ENCODE data around the gene CHTF8. TPM values are rescaled to one million over a fixed set of nuclear protein-coding genes. Genes with fewer than 3 reads are reported as not detected.
A peak's percentile ranks its signal among the peaks of the same experiment; 100 is the strongest.

The CHTF8 gene
- polyA plus RNA-seq, 1 of the 3 experiments (the other 2 are of a cell fraction), result 83.0 TPM

DNA sequence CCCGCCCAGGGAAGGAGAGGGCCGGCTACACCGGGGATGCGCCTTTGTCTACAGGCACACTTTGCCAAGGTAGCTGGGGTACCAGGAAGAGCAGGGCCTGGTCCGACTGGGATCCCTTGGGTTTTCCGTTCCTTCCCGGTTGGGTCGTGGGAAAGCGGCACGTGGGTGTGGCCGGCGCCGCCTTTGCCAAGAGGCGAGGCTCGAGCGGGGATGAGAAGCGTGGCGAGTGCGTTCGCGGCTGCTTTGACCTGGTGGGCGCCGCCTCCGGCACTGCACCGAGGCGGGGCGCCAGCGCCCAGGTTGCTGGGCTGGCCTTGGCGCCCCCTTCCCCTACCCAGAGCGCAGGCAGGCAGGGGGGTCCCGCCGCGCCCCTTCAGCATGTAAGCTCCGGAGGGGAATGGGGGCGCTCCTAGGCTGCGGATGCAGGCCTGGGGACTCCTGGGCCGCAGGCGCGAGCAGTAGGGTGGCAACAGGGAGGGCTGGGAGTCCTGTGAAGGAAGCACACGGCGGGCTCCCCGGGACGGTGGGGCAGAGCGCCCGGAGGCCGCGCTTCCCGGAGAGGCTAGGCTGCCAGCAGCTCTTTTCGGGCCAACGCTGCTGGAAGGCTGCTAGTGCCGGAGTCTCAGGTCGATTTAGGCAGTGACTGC is 24.9 kb downstream of the CHTF8 start:
- Histone ChIP-seq H3K4me3 (ENCODE audit: low read depth in 2 of 2, low read length in 1 of 2) (peak overlapping the region; percentile 67 to 76; a peak in 2 of 4 replicates), H3K79me2 (ENCODE audit: insufficient read depth) (no peaks in the 10 kb centered on the region), H3K27me3 (ENCODE audit: insufficient read depth) (no peaks in the 10 kb centered on the region), H2AFZ (ENCODE audit: low read depth) (no peak overlapping the region), H3K9me3 (no peaks in the 10 kb centered on the region), H3K9ac (no peak overlapping the region), H3K27ac (ENCODE audit: low read depth in 2 of 2, low read length in 1 of 2) (no peak overlapping the region), H3K4me1 (ENCODE audit: control insufficient read depth in 1 of 2, insufficient read depth in 2 of 2, low read depth in 1 of 2, low read length in 1 of 2) (peaks cover 8 to 16% of the 10 kb centered on the region in 2 experiments; a peak in 3 of 4 replicates), H3K4me2 (peak overlapping the region; percentile 97), H4K20me1 (ENCODE audit: insufficient read depth) (0 out of 2 replicates have a peak, but pooled peaks cover 5% of the 10 kb centered on the region), H3K36me3 (replicated peaks in 1 of 2; ENCODE audit: control insufficient read depth in 1 of 2, insufficient read depth in 2 of 2, low read length in 1 of 2) (peaks cover 4 to 13% of the 10 kb centered on the region in 2 experiments), H3F3A (replicated peaks; ENCODE audit: insufficient read depth) (no peaks in the 10 kb centered on the region), H3K9me2 (no peaks in the 10 kb centered on the region)
- 80% methylated on average over 38 of the region's 52 CpGs for WGBS (ENCODE audit: low lambda C conversion rate)
- peak; percentile 46 for DNase-seq
- POLR2A ChIA-PET, result interaction anchor here (0.8 kb wide), 1 partner anchor 25 kb away, joined by 3 read pairs; the partner anchor contains the start of genes CHTF8 and UTP4
- TF ChIP-seq PBX3 (IDR thresholded peaks at IDR 0.05), result no peak
- TF ChIP-seq MAX (IDR thresholded peaks at IDR 0.05; ENCODE audit: low read depth), result no peak
- no peak for TF ChIP-seq SIN3A (IDR thresholded peaks at IDR 0.05; ENCODE audit: borderline replicate concordance, low read depth, low read length)
- TF ChIP-seq RAD21 (IDR thresholded peaks at IDR 0.05; ENCODE audit: low read length), result no peak
- TF ChIP-seq POLR2AphosphoS5 (IDR thresholded peaks at IDR 0.05; ENCODE audit: low read depth, low read length), result no peak
- no peak for TF ChIP-seq TCF12 (IDR thresholded peaks at IDR 0.05)
- TF ChIP-seq GABPA (IDR thresholded peaks at IDR 0.05; ENCODE audit: low read depth), result no peak
- no peak for TF ChIP-seq SMC3 (IDR thresholded peaks at IDR 0.05; ENCODE audit: low read depth, low read length)
- no peak for TF ChIP-seq MEF2A (IDR thresholded peaks at IDR 0.05; ENCODE audit: borderline replicate concordance, low read depth)
- CTCF ChIA-PET, result interaction anchor here (0.8 to 1.9 kb wide), 3 partner anchors 11 to 205 kb away, joined by 4 to 5 read pairs (median 4); no protein-coding TSS in a partner anchor

DNA sequence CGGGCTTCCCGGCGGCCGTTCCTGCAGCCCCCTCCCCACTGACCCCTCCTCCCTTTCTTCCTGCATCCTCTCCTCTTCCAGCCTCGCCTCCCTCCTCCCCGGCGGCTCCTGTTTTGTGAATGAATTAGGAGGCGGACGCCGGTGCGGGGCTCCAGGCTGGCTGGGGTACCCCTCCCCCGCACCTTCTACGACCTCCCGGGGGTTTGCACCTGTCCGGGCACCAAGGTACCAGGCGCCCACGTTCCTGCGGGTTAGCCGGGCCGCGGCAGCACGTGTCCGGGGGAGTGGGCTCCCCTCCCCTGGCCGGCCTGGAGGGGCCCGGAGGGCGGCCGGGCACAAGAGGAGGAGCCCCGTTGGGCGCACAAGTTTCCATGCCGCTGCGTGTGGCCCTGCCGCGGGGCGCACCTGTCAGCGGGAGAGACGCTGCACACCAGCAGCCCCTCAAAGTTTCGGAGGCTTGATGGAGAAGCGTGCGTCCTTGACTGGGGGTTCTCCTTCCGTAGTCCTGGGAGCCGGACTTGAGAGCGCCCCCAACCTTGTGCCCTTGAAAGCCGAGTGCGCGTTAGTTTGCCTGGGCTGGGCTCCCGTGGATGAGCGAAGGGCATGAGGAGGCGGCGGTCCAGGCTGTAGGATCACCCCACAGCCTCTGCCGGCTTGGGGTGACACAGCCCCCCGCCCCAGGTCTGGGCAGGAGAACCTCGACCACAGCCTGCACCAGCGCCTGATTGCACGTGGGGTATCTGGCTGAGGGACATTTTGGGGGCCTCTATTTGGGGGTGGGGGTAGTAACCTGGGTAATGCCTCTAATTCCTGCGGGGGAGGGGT is 25.7 kb downstream of the CHTF8 start:
- Histone ChIP-seq H3F3A (replicated peaks; ENCODE audit: insufficient read depth) (peaks cover under 1% of the 10 kb centered on the region), H3K9ac (peak overlapping the region; percentile 60), H3K79me2 (ENCODE audit: insufficient read depth) (no peaks in the 10 kb centered on the region), H4K20me1 (ENCODE audit: insufficient read depth) (0 out of 2 replicates have a peak, but pooled peaks cover 2% of the 10 kb centered on the region), H3K4me3 (ENCODE audit: low read depth in 2 of 2, low read length in 1 of 2) (peak overlapping the region; percentile 67 to 76), H3K9me3 (no peaks in the 10 kb centered on the region), H3K4me2 (peak overlapping the region; percentile 97), H3K4me1 (ENCODE audit: control insufficient read depth in 1 of 2, insufficient read depth in 2 of 2, low read depth in 1 of 2, low read length in 1 of 2) (peaks cover 8 to 18% of the 10 kb centered on the region in 2 experiments; a peak in 3 of 4 replicates), H3K9me2 (no peaks in the 10 kb centered on the region), H2AFZ (ENCODE audit: low read depth) (peak overlapping the region; percentile 29; the same call in 1 of the 2 replicates), H3K36me3 (replicated peaks in 1 of 2; ENCODE audit: control insufficient read depth in 1 of 2, insufficient read depth in 2 of 2, low read length in 1 of 2) (peaks cover 4 to 10% of the 10 kb centered on the region in 2 experiments), H3K27me3 (ENCODE audit: insufficient read depth) (no peaks in the 10 kb centered on the region), H3K27ac (ENCODE audit: low read depth in 2 of 2, low read length in 1 of 2) (no peak overlapping the region)
- POLR2A ChIA-PET, result no interaction called here
- WGBS (ENCODE audit: low lambda C conversion rate), result 21% methylated on average over 23 of the region's 55 CpGs
- CTCF ChIA-PET, result interaction anchor here (0.9 to 2.2 kb wide), 7 partner anchors 12 to 517 kb away, joined by 3 to 18 read pairs (median 5); no protein-coding TSS in a partner anchor
- TF ChIP-seq RAD21 (IDR thresholded peaks at IDR 0.05; ENCODE audit: low read length) (no peak), PBX3 (IDR thresholded peaks at IDR 0.05) (no peak)
- DNase-seq, result peak; percentile 82

Data from SK-N-SH (cell line).